Neuronal stem cell (in vitro differentiated cells): ENCODE results near the gene FAM76B.

Experiments
- DNase-seq: peaks from one replicate; pipeline ENCODE4 v3.0.0-alpha.2; 2013; ENCODE audit warnings: low spot score
- H2AFZ ChIP-seq: one replicate; pipeline ENCODE4 v1.6.1; 2013; ENCODE audit warnings: mild to moderate bottlenecking, low read length, inconsistent platforms
- H2AK5ac ChIP-seq: 2 replicates; pipeline ENCODE4 v1.6.1; 2013; ENCODE audit warnings: low read depth, mild to moderate bottlenecking, inconsistent platforms, low read length, moderate library complexity, mixed read lengths
- H2BK120ac ChIP-seq: 2 replicates; pipeline ENCODE4 v1.6.1; 2013; ENCODE audit warnings: low read depth, mild to moderate bottlenecking, inconsistent platforms, low read length, moderate library complexity, mixed read lengths
- H2BK12ac ChIP-seq: one replicate; pipeline ENCODE4 v1.6.1; 2013; ENCODE audit warnings: low read length, inconsistent platforms
- H2BK15ac ChIP-seq: 2 replicates; pipeline ENCODE4 v1.6.1; 2013; ENCODE audit warnings: mild to moderate bottlenecking, low read length, inconsistent platforms, mixed read lengths
- H2BK5ac ChIP-seq: one replicate; pipeline ENCODE4 v1.6.1; 2013; ENCODE audit warnings: inconsistent platforms, mild to moderate bottlenecking, low read length, moderate library complexity
- H3K14ac ChIP-seq: one replicate; pipeline ENCODE4 v1.6.1; 2013; ENCODE audit warnings: low read length, inconsistent platforms
- H3K18ac ChIP-seq: 2 replicates; pipeline ENCODE4 v1.6.1; 2013; ENCODE audit warnings: low read length, inconsistent platforms
- H3K23ac ChIP-seq: 2 replicates; pipeline ENCODE4 v1.6.1; 2013; ENCODE audit warnings: low read depth, mild to moderate bottlenecking, mixed read lengths, low read length, inconsistent platforms; ENCODE audit not compliant: poor library complexity
- H3K27ac ChIP-seq: replicated peaks from 3 replicates; pipeline ENCODE4 v1.5.1; 2013; ENCODE audit warnings: low read length, inconsistent platforms
- H3K27me3 ChIP-seq, 3 experiments: 2 replicates each; pipeline ENCODE4 v1.6.1; 2013; ENCODE audit warnings: low read length in 3 of 3, mild to moderate bottlenecking in 2 of 3, inconsistent platforms in 1 of 3, low read depth in 1 of 3, mixed read lengths in 1 of 3, moderate library complexity in 1 of 3; ENCODE audit not compliant: control insufficient read depth in 3 of 3, insufficient read depth in 3 of 3
- H3K36me3 ChIP-seq, 2 donors: replicated peaks in 1 of 2; 2 replicates each; pipeline ENCODE4 v1.6.1; 2013; ENCODE audit warnings: low read length in 2 of 2; ENCODE audit not compliant: control insufficient read depth in 2 of 2, insufficient read depth in 2 of 2
- H3K4ac ChIP-seq: 2 replicates; pipeline ENCODE4 v1.6.1; 2013; ENCODE audit warnings: inconsistent platforms, mild to moderate bottlenecking, low read length, moderate library complexity
- H3K4me1 ChIP-seq, 2 donors: 1 replicate in 1 of 2; 2 replicates in 1 of 2; pipeline ENCODE4 v1.6.1; 2013; ENCODE audit warnings: low read length in 2 of 2, low read depth in 1 of 2; ENCODE audit not compliant: control insufficient read depth in 2 of 2, insufficient read depth in 1 of 2
- H3K4me2 ChIP-seq: one replicate; pipeline ENCODE4 v1.6.1; 2013; ENCODE audit warnings: mild to moderate bottlenecking, low read length, inconsistent platforms; ENCODE audit not compliant: insufficient read depth, poor library complexity, severe bottlenecking
- H3K4me3 ChIP-seq, 2 donors: 2 replicates each; pipeline ENCODE4 v1.5.1; 2013; ENCODE audit warnings: low read length in 2 of 2, mild to moderate bottlenecking in 2 of 2, inconsistent platforms in 1 of 2, moderate library complexity in 1 of 2
- H3K79me1 ChIP-seq: one replicate; pipeline ENCODE4 v1.6.1; 2013; ENCODE audit warnings: low read depth, mild to moderate bottlenecking, inconsistent platforms, low read length, moderate library complexity
- H3K9ac ChIP-seq: one replicate; pipeline ENCODE4 v1.6.1; 2013; ENCODE audit warnings: mild to moderate bottlenecking, low read depth, low read length, inconsistent platforms; ENCODE audit not compliant: poor library complexity
- H3K9me3 ChIP-seq, 2 donors: replicated peaks in 1 of 2; 2 replicates each; pipeline versions ENCODE3 to v1.6.1; 2013; ENCODE audit warnings: low read length in 2 of 2, mild to moderate bottlenecking in 2 of 2, inconsistent platforms in 1 of 2, low read depth in 1 of 2, mixed read lengths in 1 of 2, moderate library complexity in 1 of 2; ENCODE audit not compliant: control insufficient read depth in 2 of 2, insufficient read depth in 1 of 2
- H4K8ac ChIP-seq: one replicate; pipeline ENCODE4 v1.6.1; 2013; ENCODE audit warnings: low read depth, mild to moderate bottlenecking, inconsistent platforms, low read length, moderate library complexity
- H4K91ac ChIP-seq: one replicate; pipeline ENCODE4 v1.6.1; 2013; ENCODE audit warnings: low read length, low read depth, mild to moderate bottlenecking, inconsistent platforms; ENCODE audit not compliant: poor library complexity
- WGBS, 2 donors: extraction: QIAGEN DNeasy Blood & Tissue Kit; methylation state at CpG; one replicate each; pipeline ENCODE4 v1.1.7; 2013; ENCODE audit warnings: missing lambda C conversion rate in 2 of 2, mixed read lengths in 1 of 2; ENCODE audit not compliant: insufficient read length in 2 of 2, insufficient replicate concordance in 1 of 2; ENCODE audit errors: extremely low coverage in 2 of 2; 5-methylcytosine and 5-hydroxymethylcytosine counted together

The FAM76B gene

DNA sequence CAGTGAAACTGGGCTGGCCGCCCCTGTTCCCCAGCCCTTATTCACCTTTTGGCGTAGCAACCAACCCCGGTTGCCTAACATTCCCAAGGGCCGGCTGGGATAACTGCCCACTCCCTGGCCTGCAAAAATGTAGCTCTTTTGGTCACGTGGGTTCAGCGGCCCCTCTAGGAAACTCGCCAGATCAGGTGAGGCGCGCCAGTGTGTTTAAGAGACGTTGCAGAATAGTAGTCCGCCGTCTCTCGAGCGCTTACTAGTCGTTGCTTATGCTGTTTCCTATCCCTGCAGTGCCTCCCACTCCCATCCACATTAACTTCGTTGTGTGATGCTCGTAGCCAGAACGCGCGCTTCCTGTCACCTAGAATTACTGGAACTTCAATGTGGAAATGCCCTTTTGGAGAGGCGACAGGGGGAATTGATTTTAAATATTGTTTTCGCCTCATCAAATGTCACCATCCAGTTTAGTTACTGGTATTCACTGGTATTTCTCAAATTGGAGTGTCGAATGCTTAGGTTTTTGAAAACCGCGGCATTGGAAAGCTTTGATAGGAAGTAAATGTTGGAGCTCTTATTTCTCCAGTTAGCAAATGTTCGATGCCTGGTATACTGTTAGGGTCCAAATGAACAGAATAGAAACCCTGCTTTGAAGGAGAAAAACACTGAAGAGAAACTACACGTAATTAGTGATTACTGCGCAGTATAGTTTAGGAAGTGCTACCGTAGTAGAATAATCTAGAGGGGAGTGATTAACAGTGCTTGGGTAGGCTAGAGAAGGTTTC, 1.5 kb upstream of the FAM76B start:
- Histone ChIP-seq H3K18ac (peak overlapping the region; percentile 96), H3K4ac (peak overlapping the region; percentile 31), H2AK5ac (peak overlapping the region; percentile 83), H4K91ac (peak overlapping the region; percentile 90), H2BK120ac (no peak overlapping the region), H3K14ac (peak overlapping the region; percentile 87), H3K4me2 (peak overlapping the region; percentile 67), H3K9me3 (no peaks in the 10 kb centered on the region), H2AFZ (peak overlapping the region; percentile 89), H4K8ac (no peak overlapping the region), H3K36me3 (peaks cover 0 to 59% of the 10 kb centered on the region in 2 donors), H3K4me1 (peaks cover 0 to 7% of the 10 kb centered on the region in 2 donors), H3K27ac (peak overlapping the region; percentile 87), H2BK12ac (no peak overlapping the region), H3K4me3 (peak overlapping the region; percentile 73 to 93), H3K23ac (peak overlapping the region; percentile 61), H3K27me3 (no peaks in the 10 kb centered on the region), H3K9ac (peak overlapping the region; percentile 89), H2BK15ac (no peak overlapping the region), H3K79me1 (peaks cover 5% of the 10 kb centered on the region), H2BK5ac (peak overlapping the region; percentile 95)
- DNase-seq, result peak; percentile 44
- WGBS, 2 donors, result no CpG with 5 or more reads among the region's 29 CpGs

DNA sequence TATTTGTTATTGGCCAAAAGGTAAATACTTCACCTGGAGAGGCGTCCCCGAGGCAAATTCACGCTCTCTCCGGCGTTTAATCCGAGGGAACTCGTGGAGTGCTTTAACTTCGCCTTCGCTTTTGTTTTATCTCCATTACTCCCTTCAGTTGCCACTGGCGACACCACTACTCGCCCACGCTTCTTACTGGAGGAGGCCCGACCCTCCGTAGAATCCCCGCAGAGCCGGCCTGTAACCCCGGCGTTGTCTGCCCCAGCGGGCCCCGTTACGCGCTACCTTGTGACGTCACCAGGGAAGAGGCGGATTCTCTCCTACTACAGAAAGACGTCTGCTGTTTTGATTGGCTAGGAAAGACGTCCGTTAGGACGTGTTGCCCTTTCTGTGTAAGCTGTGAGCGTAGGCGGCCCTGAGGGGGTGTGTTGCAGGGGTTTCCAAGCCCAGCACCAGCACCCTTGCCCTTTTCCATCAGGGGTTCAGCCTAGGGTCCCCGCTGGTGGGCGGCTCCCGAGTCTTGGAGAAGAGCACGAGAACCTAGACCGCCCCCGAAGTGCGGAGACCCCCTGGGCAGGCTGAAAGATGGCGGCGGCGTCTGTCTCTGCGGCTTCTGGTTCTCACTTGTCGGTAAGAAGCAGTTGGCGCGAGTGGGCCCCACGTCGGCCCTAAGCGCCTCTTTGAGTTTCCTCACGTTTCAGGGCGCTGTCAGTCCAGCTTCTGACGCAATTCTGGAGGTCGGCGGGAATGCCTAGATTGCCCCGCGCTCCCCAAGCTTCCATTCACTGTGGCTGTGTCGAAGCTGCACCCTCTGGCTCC, 746 bp upstream of the FAM76B start, which contains the start of gene CEP57:
CEP57 (plus strand) TSS at position 376 of the 810 bp plus-strand sequence; CDS start at position 577, 201 bp downstream.
- peak within 1 kb of the TSS; percentile 67 for H3K4me2 ChIP-seq
- peak within 1 kb of the TSS; percentile 94 for H4K8ac ChIP-seq
- H4K91ac ChIP-seq, result peak within 1 kb of the TSS; percentile 90
- H3K79me1 ChIP-seq, result peaks cover 5% of the 10 kb centered on the region
- no peaks in the 10 kb centered on the region for H3K9me3 ChIP-seq
- peak within 1 kb of the TSS; percentile 94 for H3K23ac ChIP-seq
- H3K9ac ChIP-seq, result peak within 1 kb of the TSS; percentile 94
- H3K14ac ChIP-seq, result peak within 1 kb of the TSS; percentile 87
- no CpG with 5 or more reads among the region's 55 CpGs for WGBS, 2 donors
- peak within 1 kb of the TSS; percentile 89 for H2AFZ ChIP-seq
- H2BK12ac ChIP-seq, result peak within 1 kb of the TSS; percentile 88
- peak within 1 kb of the TSS; percentile 96 for H2BK5ac ChIP-seq
- H2BK120ac ChIP-seq, result peak within 1 kb of the TSS; percentile 61
- no peaks in the 10 kb centered on the region for H3K27me3 ChIP-seq
- H3K4ac ChIP-seq, result peak within 1 kb of the TSS; percentile 31
- peaks cover 0 to 7% of the 10 kb centered on the region in 2 donors for H3K4me1 ChIP-seq
- peak within 1 kb of the TSS; percentile 83 for H2AK5ac ChIP-seq
- H3K4me3 ChIP-seq, result peak within 1 kb of the TSS; percentile 73 to 93
- DNase-seq, result peak; percentile 98
- H3K27ac ChIP-seq, result peak within 1 kb of the TSS; percentile 97
- peak within 1 kb of the TSS; percentile 96 for H3K18ac ChIP-seq
- no peak within 1 kb of the TSS for H2BK15ac ChIP-seq
- H3K36me3 ChIP-seq, result peaks cover 2 to 59% of the 10 kb centered on the region in 2 donors

GRCh38 chr11:95788921-95789505, 569 bp downstream of the FAM76B start:
- no CpG with 5 or more reads among the region's 34 CpGs for WGBS, 2 donors
- Histone ChIP-seq H4K91ac (no peak overlapping the region), H2AFZ (peak overlapping the region; percentile 89), H3K79me1 (peaks cover 5% of the 10 kb centered on the region), H3K9me3 (no peaks in the 10 kb centered on the region), H2BK15ac (no peak overlapping the region), H3K27ac (peak overlapping the region; percentile 97), H3K23ac (peak overlapping the region; percentile 94), H2BK12ac (no peak overlapping the region), H3K9ac (peak overlapping the region; percentile 94), H2AK5ac (peak overlapping the region; percentile 66), H2BK120ac (peak overlapping the region; percentile 61), H3K14ac (peak overlapping the region; percentile 97), H3K4ac (no peak overlapping the region), H3K4me1 (peaks cover 0 to 7% of the 10 kb centered on the region in 2 donors), H3K4me2 (peak overlapping the region; percentile 61), H2BK5ac (peak overlapping the region; percentile 96), H4K8ac (peak overlapping the region; percentile 29), H3K36me3 (peaks cover 4 to 60% of the 10 kb centered on the region in 2 donors), H3K4me3 (peak overlapping the region; percentile 73 to 89), H3K18ac (peak overlapping the region; percentile 86), H3K27me3 (no peaks in the 10 kb centered on the region)
- DNase-seq, result peak; percentile 54
